Measurements from ENCODE around the gene ZBTB43.
"Not testable (repeated sequence)": the region's sequence is repeated elsewhere in the genome, so short reads cannot be mapped to it uniquely, and the experiment has no call there.

Gene ZBTB43

GRCh38 chr9:126804696-126805553, at the start of gene ZBTB43:
ZBTB43 (plus strand) TSS chr9:126805040; CDS start chr9:126832510, 27,470 bp downstream.
- DNase-seq, result peak; percentile 98

GRCh38 chr9:126755317-126755875, 49.4 kb upstream of the ZBTB43 start:
- DNase-seq, result no peak

- DNase-seq, result no peak
These were observed 48.6 kb upstream of the ZBTB43 start for GRCh38 chr9:126756238-126756637.

GRCh38 chr9:126756876-126757415, 47.9 kb upstream of the ZBTB43 start:
- DNase-seq, result no peak

GRCh38 chr9:126758916-126759585, 45.8 kb upstream of the ZBTB43 start:
- DNase-seq, result no peak

- DNase-seq, result no peak
These were observed 43.6 kb upstream of the ZBTB43 start for GRCh38 chr9:126761274-126761673.

- DNase-seq, result no peak
These were observed 41.6 kb upstream of the ZBTB43 start for GRCh38 chr9:126763130-126763764.

- DNase-seq, result no peak
These were observed 31.7 kb upstream of the ZBTB43 start for GRCh38 chr9:126773004-126773607.

GRCh38 chr9:126775926-126776325, 28.9 kb upstream of the ZBTB43 start:
- DNase-seq, result no peak

GRCh38 chr9:126777733-126778132, 27.1 kb upstream of the ZBTB43 start:
- no peak for DNase-seq

GRCh38 chr9:126778141-126778540, 26.7 kb upstream of the ZBTB43 start:
- no peak for DNase-seq

GRCh38 chr9:126778696-126779095, 26.1 kb upstream of the ZBTB43 start:
- not testable (repeated sequence) for DNase-seq

GRCh38 chr9:126781186-126782052, 23.4 kb upstream of the ZBTB43 start:
- peak; percentile 80 for DNase-seq

GRCh38 chr9:126782053-126782388, 22.8 kb upstream of the ZBTB43 start:
- no peak for DNase-seq

GRCh38 chr9:126783949-126784348, 20.9 kb upstream of the ZBTB43 start:
- no peak for DNase-seq

- no peak for DNase-seq
These were observed 20.4 kb upstream of the ZBTB43 start for GRCh38 chr9:126784401-126784800.

GRCh38 chr9:126784841-126785240, 20.0 kb upstream of the ZBTB43 start:
- DNase-seq, result not testable (repeated sequence)

- DNase-seq, result no peak
These were observed 16.8 kb upstream of the ZBTB43 start for GRCh38 chr9:126788046-126788445.

- DNase-seq, result peak; percentile 17
These were observed 16.0 kb upstream of the ZBTB43 start for GRCh38 chr9:126788634-126789349.

- no peak for DNase-seq
These were observed 14.3 kb upstream of the ZBTB43 start for GRCh38 chr9:126790561-126790960.
